HepG2 (cell line): ENCODE measurements around the gene PRKCG. TPM values are rescaled to one million over a fixed set of nuclear protein-coding genes. Genes with fewer than 3 reads are reported as not detected.

Experiments
- DNMT1 ChIP-seq: sonication (generic); formaldehyde crosslinking; IDR thresholded peaks from 2 replicates; pipeline ENCODE4 v1.5.1; 2020; ENCODE audit warnings: mild to moderate bottlenecking, missing genetic modification reagents
- ERF ChIP-seq: IDR thresholded peaks from 2 replicates; pipeline ENCODE4 v1.6.1; 2018; ENCODE audit warnings: missing biosample characterization, missing genetic modification reagents
- ETV5 ChIP-seq: IDR thresholded peaks from 2 replicates; pipeline ENCODE4 v1.6.1; 2018; ENCODE audit warnings: missing biosample characterization, missing genetic modification reagents, inconsistent platforms, borderline replicate concordance
- GABPA ChIP-seq, 2 experiments: IDR thresholded peaks; 2 replicates each; pipeline ENCODE4 v1.6.1; 2011 to 2016; ENCODE audit warnings: low read depth in 2 of 2, low read length in 1 of 2, missing biosample characterization in 1 of 2, missing genetic modification characterization in 1 of 2
- GLI4 ChIP-seq: sonication (generic); formaldehyde crosslinking; IDR thresholded peaks from 2 replicates; pipeline ENCODE4 v1.5.1; 2020; ENCODE audit warnings: missing genetic modification reagents, mild to moderate bottlenecking, moderate library complexity, borderline replicate concordance
- PCBP2 ChIP-seq: fragments of 200-400 bp; formaldehyde crosslinking; optimal IDR thresholded peaks from 2 replicates; pipeline ENCODE3; 2018; ENCODE audit warnings: low read length, low read depth; ENCODE audit not compliant: poor library complexity, severe bottlenecking
- PTBP1 ChIP-seq: fragments of 200-400 bp; formaldehyde crosslinking; IDR thresholded peaks from 2 replicates; pipeline ENCODE4 v1.6.1; 2018; ENCODE audit warnings: low read length, low read depth; ENCODE audit not compliant: poor library complexity, severe bottlenecking
- RFXAP ChIP-seq: sonication (generic); formaldehyde crosslinking; IDR thresholded peaks from 2 replicates; pipeline ENCODE4 v1.4.0; 2020; ENCODE audit warnings: missing genetic modification reagents, borderline replicate concordance
- RXRA ChIP-seq: sonication (generic); formaldehyde crosslinking; IDR thresholded peaks from 2 replicates; pipeline ENCODE4 v1.5.1; 2020; ENCODE audit warnings: missing genetic modification reagents
- SCMH1 ChIP-seq: sonication (generic); formaldehyde crosslinking; IDR thresholded peaks from 2 replicates; pipeline ENCODE4 v1.9.0; 2021; ENCODE audit warnings: missing genetic modification reagents, mild to moderate bottlenecking, borderline replicate concordance
- TAF15 ChIP-seq: fragments of 200-400 bp; formaldehyde crosslinking; IDR thresholded peaks from one replicate; pipeline ENCODE4 v1.6.1; 2018; ENCODE audit warnings: mild to moderate bottlenecking, low read depth, low read length; ENCODE audit not compliant: poor library complexity, severe bottlenecking
- TBL1XR1 ChIP-seq: fragments of 150-350 bp; IDR thresholded peaks from 2 replicates; pipeline ENCODE4 v1.6.1; 2014; ENCODE audit warnings: borderline replicate concordance, low read length; ENCODE audit not compliant: partially characterized antibody
- TOPORS ChIP-seq: sonication (generic); formaldehyde crosslinking; IDR thresholded peaks from 2 replicates; pipeline ENCODE4 v1.8.0; 2023; ENCODE audit warnings: mild to moderate bottlenecking, missing genetic modification reagents
- ZBTB4 ChIP-seq: sonication (generic); formaldehyde crosslinking; IDR thresholded peaks from 2 replicates; pipeline ENCODE4 v1.4.0; 2020; ENCODE audit warnings: missing genetic modification reagents, mild to moderate bottlenecking, borderline replicate concordance
- ZNF205 ChIP-seq: IDR thresholded peaks from 2 replicates; pipeline ENCODE4 v1.6.1; 2018; ENCODE audit warnings: missing biosample characterization, missing genetic modification reagents
- ZNF431 ChIP-seq: sonication (generic); formaldehyde crosslinking; IDR thresholded peaks from 2 replicates; pipeline ENCODE4 v1.9.0; 2022; ENCODE audit warnings: missing genetic modification reagents, low read depth, mild to moderate bottlenecking, borderline replicate concordance
- ZNF563 ChIP-seq: sonication (generic); formaldehyde crosslinking; IDR thresholded peaks from 2 replicates; pipeline ENCODE4 v1.8.0; 2022; ENCODE audit warnings: mild to moderate bottlenecking, moderate library complexity, missing genetic modification reagents
- ZNF570 ChIP-seq: sonication (generic); formaldehyde crosslinking; IDR thresholded peaks from 2 replicates; pipeline ENCODE4 v1.4.0; 2020; ENCODE audit warnings: mild to moderate bottlenecking, missing genetic modification reagents, borderline replicate concordance
- ZNF574 ChIP-seq: sonication (generic); formaldehyde crosslinking; IDR thresholded peaks from 2 replicates; pipeline ENCODE4 v1.4.0; 2020; ENCODE audit warnings: missing genetic modification reagents
- polyA plus RNA-seq, 8 experiments: library from polyadenylated mRNA; depleted of rRNA in 3 of 8; stranded (reverse) in 7 of 8; unstranded in 1 of 8; fragments of >200 nt; fragmentation: Illumina TruSeq in 4 of 8; extraction: Trizol in 4 of 8; gene quantifications; 2 replicates each; pipeline versions ENCODE4 v1.2.1 to v1.2.3, GENCODE V29; 2011 to 2016; ENCODE audit warnings: low read depth in 4 of 8, missing spikeins in 1 of 8, mixed read lengths in 1 of 8; ENCODE audit not compliant: insufficient read depth in 1 of 8
- total RNA-seq, 5 experiments: library from RNA; depleted of rRNA; stranded (reverse); fragments of >200 nt; fragmentation: Illumina TruSeq; extraction: Trizol; gene quantifications; 2 replicates each; pipeline ENCODE4 v1.2.3, GENCODE V29; 2016; ENCODE audit warnings: low read depth in 1 of 5
- TF ChIP-seq, protein P1 (sequence below): sonication (generic); formaldehyde crosslinking; IDR thresholded peaks from 2 replicates; pipeline ENCODE4 v1.4.0; 2020; ENCODE audit warnings: missing genetic modification reagents, borderline replicate concordance

PRKCG gene
- total and polyA plus RNA-seq, 2 of the 13 experiments (the other 11 are each of a cell fraction or from before 2014, with no cell fraction given), result 0.02 to 0.03 TPM

- TF ChIP-seq ZBTB4 (CRISPR knock-in tag) (no peak), PTBP1 (no peak), DNMT1 (CRISPR knock-in tag) (no peak), GABPA (IDR thresholded peaks at IDR 0.05; ENCODE audit: low read depth, low read length) (no peak), GABPA (CRISPR knock-in tag; IDR thresholded peaks at IDR 0.05; ENCODE audit: low read depth) (peak; percentile 44; the same call in 1 of the 2 replicates), ZNF574 (CRISPR knock-in tag) (peak; percentile 100), SCMH1 (CRISPR knock-in tag) (no peak), ZNF431 (CRISPR knock-in tag) (no peak), TBL1XR1 (peak; percentile 20), ZNF570 (CRISPR knock-in tag) (no peak), ZNF205 (no peak), ERF (no peak), ETV5 (CRISPR knock-in tag) (no peak), TOPORS (CRISPR knock-in tag) (no peak), ZNF563 (CRISPR knock-in tag) (no peak), GLI4 (CRISPR knock-in tag) (peak; percentile 24; the same call in 1 of the 2 replicates), PCBP2 (no peak), RFXAP (CRISPR knock-in tag) (0 out of 2 replicates have a peak, but pooled peaks have one; percentile 23), RXRA (no peak), TAF15 (no peak)
- TF ChIP-seq, protein P1, sequence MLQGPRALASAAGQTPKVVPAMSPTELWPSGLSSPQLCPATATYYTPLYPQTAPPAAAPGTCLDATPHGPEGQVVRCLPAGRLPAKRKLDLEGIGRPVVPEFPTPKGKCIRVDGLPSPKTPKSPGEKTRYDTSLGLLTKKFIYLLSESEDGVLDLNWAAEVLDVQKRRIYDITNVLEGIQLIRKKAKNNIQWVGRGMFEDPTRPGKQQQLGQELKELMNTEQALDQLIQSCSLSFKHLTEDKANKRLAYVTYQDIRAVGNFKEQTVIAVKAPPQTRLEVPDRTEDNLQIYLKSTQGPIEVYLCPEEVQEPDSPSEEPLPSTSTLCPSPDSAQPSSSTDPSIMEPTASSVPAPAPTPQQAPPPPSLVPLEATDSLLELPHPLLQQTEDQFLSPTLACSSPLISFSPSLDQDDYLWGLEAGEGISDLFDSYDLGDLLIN (CRISPR knock-in tag), result no peak
Observed at GRCh38 chr19:53879140-53880081, 2.6 kb upstream of the PRKCG start (continued).
